Mesendoderm (in vitro differentiated cells): ENCODE data around the gene MGRN1.

Experiments used
- DNase-seq: peaks from one replicate; pipeline ENCODE4 v3.0.0; 2013
- H2AK5ac ChIP-seq: 2 replicates; pipeline ENCODE4 v1.6.1; 2013; ENCODE audit warnings: low read length, inconsistent platforms
- H2BK120ac ChIP-seq: 2 replicates; pipeline ENCODE4 v1.6.1; 2013; ENCODE audit warnings: low read depth, mild to moderate bottlenecking, low read length, moderate library complexity, mixed read lengths
- H2BK15ac ChIP-seq: replicated peaks from 2 replicates; pipeline ENCODE4 v1.6.1; 2013; ENCODE audit warnings: low read depth, mild to moderate bottlenecking, moderate library complexity
- H2BK5ac ChIP-seq: 2 replicates; pipeline ENCODE4 v1.6.1; 2013; ENCODE audit warnings: low read length, inconsistent platforms
- H3K18ac ChIP-seq: 2 replicates; pipeline ENCODE4 v1.6.1; 2013; ENCODE audit warnings: mild to moderate bottlenecking, low read length, mixed read lengths
- H3K23ac ChIP-seq: one replicate; pipeline ENCODE4 v1.6.1; 2013; ENCODE audit warnings: low read length
- H3K27ac ChIP-seq: 2 replicates; pipeline ENCODE4 v1.5.1; 2013; ENCODE audit warnings: low read depth, mild to moderate bottlenecking, inconsistent platforms, low read length, moderate library complexity
- H3K27me3 ChIP-seq: 2 replicates; pipeline ENCODE4 v1.6.1; 2013; ENCODE audit warnings: low read length, control low read depth, mild to moderate bottlenecking, inconsistent platforms; ENCODE audit not compliant: insufficient read depth, poor library complexity
- H3K36me3 ChIP-seq: 2 replicates; pipeline ENCODE4 v1.6.1; 2013; ENCODE audit warnings: low read length, inconsistent platforms; ENCODE audit not compliant: control insufficient read depth, insufficient read depth
- H3K4ac ChIP-seq: one replicate; pipeline ENCODE4 v1.6.1; 2013; ENCODE audit warnings: low read depth, mild to moderate bottlenecking, low read length, moderate library complexity
- H3K4me1 ChIP-seq: 2 replicates; pipeline ENCODE4 v1.6.1; 2013; ENCODE audit warnings: low read depth, low read length, inconsistent platforms; ENCODE audit not compliant: control insufficient read depth
- H3K4me2 ChIP-seq: 2 replicates; pipeline ENCODE4 v1.6.1; 2013; ENCODE audit warnings: low read length
- H3K4me3 ChIP-seq: 2 replicates; pipeline ENCODE4 v1.5.1; 2013; ENCODE audit warnings: mild to moderate bottlenecking, low read length
- H3K56ac ChIP-seq: one replicate; pipeline ENCODE4 v1.6.1; 2013; ENCODE audit warnings: low read length
- H3K79me1 ChIP-seq: 2 replicates; pipeline ENCODE4 v1.6.1; 2013; ENCODE audit warnings: low read length, inconsistent platforms
- H3K79me2 ChIP-seq: 2 replicates; pipeline ENCODE4 v1.6.1; 2013; ENCODE audit warnings: mild to moderate bottlenecking, low read length; ENCODE audit not compliant: control insufficient read depth, insufficient read depth
- H3K9ac ChIP-seq: 2 replicates; pipeline ENCODE4 v1.6.1; 2013; ENCODE audit warnings: low read length, inconsistent platforms
- H4K5ac ChIP-seq: one replicate; pipeline ENCODE4 v1.6.1; 2013; ENCODE audit warnings: low read length
- H4K8ac ChIP-seq: one replicate; pipeline ENCODE4 v1.6.1; 2013; ENCODE audit warnings: low read depth, mild to moderate bottlenecking, control low read depth, low read length, moderate library complexity
- WGBS: extraction: QIAGEN DNeasy Blood & Tissue Kit; methylation state at CpG from one replicate; pipeline ENCODE4 v1.1.7; 2013; ENCODE audit warnings: low lambda C conversion rate, missing lambda C conversion rate; ENCODE audit not compliant: insufficient coverage; ENCODE audit errors: extremely low coverage; 5-methylcytosine and 5-hydroxymethylcytosine counted together

MGRN1 gene

DNA sequence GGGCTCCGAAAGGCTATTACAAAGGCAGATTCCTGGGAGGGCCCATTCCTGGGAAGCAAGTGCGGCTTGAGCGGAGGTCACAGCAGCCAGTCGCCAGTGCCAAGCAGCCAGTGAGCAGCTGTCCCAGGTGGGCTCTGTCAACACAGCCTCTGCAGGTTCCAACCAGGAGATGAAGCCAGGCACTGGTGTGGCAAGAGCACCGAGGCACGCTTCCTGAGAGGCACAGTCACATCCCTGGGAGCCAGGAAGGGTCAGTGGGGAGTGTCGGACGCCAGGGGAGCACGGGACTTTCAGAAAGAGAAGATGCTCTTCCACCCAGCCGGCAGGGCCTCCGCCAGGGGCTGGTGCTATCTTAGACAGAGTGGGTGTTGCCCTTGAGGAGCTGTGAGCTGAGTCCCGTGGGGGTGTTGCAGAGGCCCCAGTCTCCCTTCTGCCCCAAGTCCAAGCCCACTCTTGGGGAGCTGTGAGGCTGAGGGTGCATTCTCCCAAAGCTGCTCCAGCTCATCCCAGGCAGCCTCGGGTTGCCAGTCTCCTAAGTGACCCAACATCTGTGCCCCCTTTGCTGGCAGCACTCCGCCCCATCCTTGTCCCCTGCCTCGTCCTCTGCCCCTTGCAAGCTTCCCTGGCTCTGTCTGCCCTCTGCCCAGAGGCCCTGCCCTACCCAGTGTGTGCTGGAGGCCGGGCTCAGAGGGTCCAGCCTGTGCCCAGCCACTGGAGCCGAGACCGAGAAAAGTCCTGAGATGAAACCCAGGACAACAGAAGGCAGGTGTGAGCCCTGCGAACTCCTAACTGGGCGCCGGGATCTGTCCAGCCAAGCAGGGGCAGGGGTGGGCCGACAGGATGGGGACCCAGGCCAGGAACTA, 16.6 kb upstream of the MGRN1 start:
- DNase-seq: no peak
- H2AK5ac ChIP-seq: no peak overlapping the region
- H2BK5ac ChIP-seq: no peak overlapping the region
- H3K79me1 ChIP-seq: peaks cover 7% of the 10 kb centered on the region
- no peak overlapping the region for H3K56ac ChIP-seq
- no peaks in the 10 kb centered on the region for H3K27me3 ChIP-seq
- no peak overlapping the region for H3K23ac ChIP-seq
- H3K9ac ChIP-seq: no peak overlapping the region
- no peak overlapping the region for H3K18ac ChIP-seq
- H3K4me2 ChIP-seq: no peak overlapping the region
- no peak overlapping the region for H3K4ac ChIP-seq
- no peak overlapping the region for H4K5ac ChIP-seq
- H3K4me1 ChIP-seq: peaks cover 5% of the 10 kb centered on the region
- H3K4me3 ChIP-seq: no peak overlapping the region
- H2BK120ac ChIP-seq: no peak overlapping the region
- H2BK15ac ChIP-seq: no peak overlapping the region
- WGBS: no CpG with 5 or more reads among the region's 22 CpGs
- H3K36me3 ChIP-seq: no peaks in the 10 kb centered on the region
- H3K79me2 ChIP-seq: peaks cover 23% of the 10 kb centered on the region
- no peak overlapping the region for H3K27ac ChIP-seq
- no peak overlapping the region for H4K8ac ChIP-seq

- H3K79me1 ChIP-seq: peaks cover 12% of the 10 kb centered on the region
- no peak overlapping the region for H3K23ac ChIP-seq
- no peak overlapping the region for H4K5ac ChIP-seq
- no peak overlapping the region for H3K4me3 ChIP-seq
- H3K36me3 ChIP-seq: no peaks in the 10 kb centered on the region
- H3K4me1 ChIP-seq: peaks cover 7% of the 10 kb centered on the region
- WGBS: no CpG with 5 or more reads among the region's 8 CpGs
- no peak overlapping the region for H2BK15ac ChIP-seq
- no peak overlapping the region for H2AK5ac ChIP-seq
- H3K4ac ChIP-seq: no peak overlapping the region
- no peak overlapping the region for H3K27ac ChIP-seq
- no peak overlapping the region for H3K56ac ChIP-seq
- peaks cover 29% of the 10 kb centered on the region for H3K79me2 ChIP-seq
- H3K4me2 ChIP-seq: no peak overlapping the region
- H2BK5ac ChIP-seq: no peak overlapping the region
- no peak overlapping the region for H3K18ac ChIP-seq
- H2BK120ac ChIP-seq: no peak overlapping the region
- no peak for DNase-seq
- H3K9ac ChIP-seq: no peak overlapping the region
- H3K27me3 ChIP-seq: no peaks in the 10 kb centered on the region
- no peak overlapping the region for H4K8ac ChIP-seq
Measured at GRCh38 chr16:4608704-4608980, 16.0 kb upstream of the MGRN1 start.

- Histone ChIP-seq H3K4me3 (no peak overlapping the region), H3K18ac (no peak overlapping the region), H2BK15ac (no peak overlapping the region)
Measured at GRCh38 chr16:4609200-4610010, 15.2 kb upstream of the MGRN1 start.

DNA sequence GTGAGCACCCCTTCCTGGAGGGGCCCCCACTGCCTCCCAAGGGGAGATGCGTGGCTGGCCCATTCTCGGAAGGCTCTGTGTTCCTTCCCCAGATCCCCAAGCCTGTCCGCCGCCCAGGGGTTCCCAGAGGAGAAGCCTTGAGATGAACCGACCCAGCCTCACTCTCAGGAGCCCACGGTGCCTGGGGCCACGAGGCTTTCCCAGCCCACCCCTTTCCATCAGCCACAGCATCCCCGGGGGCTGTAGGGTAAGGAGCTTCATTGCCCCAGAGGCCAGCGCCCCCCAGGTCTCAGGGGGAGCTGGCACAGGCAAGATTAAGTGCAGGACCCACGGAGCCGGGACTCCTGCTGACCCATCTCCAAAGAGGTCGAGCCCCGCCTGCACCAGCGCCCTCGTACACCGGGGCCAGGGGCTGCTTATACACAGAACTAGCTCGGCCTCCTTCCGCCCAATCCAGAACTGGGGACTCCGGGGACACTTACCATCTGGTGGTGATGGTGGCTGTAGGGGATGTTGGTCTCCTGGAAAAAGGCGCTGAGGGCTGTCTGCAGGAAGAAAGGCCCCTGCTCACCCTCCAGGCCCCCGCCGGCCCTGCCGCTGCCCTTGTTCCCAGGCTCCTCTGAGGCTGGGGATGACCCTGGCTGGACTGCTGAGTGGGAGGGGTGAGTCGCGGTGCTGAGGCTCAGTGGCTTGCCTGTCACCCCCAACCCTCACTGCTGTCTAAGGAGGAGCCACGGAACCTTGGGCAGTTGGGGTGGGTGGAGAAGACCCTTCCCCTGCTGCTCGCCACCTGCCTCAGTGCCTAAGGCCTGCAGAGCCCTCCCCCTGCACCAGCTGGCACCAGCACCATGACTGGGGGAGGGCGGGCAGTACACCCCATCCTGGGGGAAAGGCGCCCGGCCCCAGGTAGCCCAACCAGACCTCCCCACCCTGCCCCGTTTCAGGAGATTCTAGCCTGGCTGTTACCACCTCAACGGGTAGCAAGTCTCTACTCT, 14.3 kb upstream of the MGRN1 start:
- H3K23ac ChIP-seq: no peak overlapping the region
- no peak for DNase-seq
- no peaks in the 10 kb centered on the region for H3K36me3 ChIP-seq

More at GRCh38 chr16:4609200-4610010, 15.2 kb upstream of the MGRN1 start:
- no peak overlapping the region for H3K56ac ChIP-seq
- no peaks in the 10 kb centered on the region for H3K36me3 ChIP-seq
- peaks cover 35% of the 10 kb centered on the region for H3K79me2 ChIP-seq
- no peak for DNase-seq
- H3K23ac ChIP-seq: no peak overlapping the region
- WGBS: no CpG with 5 or more reads among the region's 45 CpGs
- peaks cover 7% of the 10 kb centered on the region for H3K4me1 ChIP-seq
- peaks cover 12% of the 10 kb centered on the region for H3K79me1 ChIP-seq
- H3K9ac ChIP-seq: no peak overlapping the region
- H2BK5ac ChIP-seq: no peak overlapping the region
- no peak overlapping the region for H3K27ac ChIP-seq
- H4K8ac ChIP-seq: no peak overlapping the region
- H4K5ac ChIP-seq: no peak overlapping the region
- H3K4ac ChIP-seq: no peak overlapping the region
- H3K27me3 ChIP-seq: no peaks in the 10 kb centered on the region
- no peak overlapping the region for H2AK5ac ChIP-seq
- no peak overlapping the region for H2BK120ac ChIP-seq
- H3K4me2 ChIP-seq: no peak overlapping the region

DNA sequence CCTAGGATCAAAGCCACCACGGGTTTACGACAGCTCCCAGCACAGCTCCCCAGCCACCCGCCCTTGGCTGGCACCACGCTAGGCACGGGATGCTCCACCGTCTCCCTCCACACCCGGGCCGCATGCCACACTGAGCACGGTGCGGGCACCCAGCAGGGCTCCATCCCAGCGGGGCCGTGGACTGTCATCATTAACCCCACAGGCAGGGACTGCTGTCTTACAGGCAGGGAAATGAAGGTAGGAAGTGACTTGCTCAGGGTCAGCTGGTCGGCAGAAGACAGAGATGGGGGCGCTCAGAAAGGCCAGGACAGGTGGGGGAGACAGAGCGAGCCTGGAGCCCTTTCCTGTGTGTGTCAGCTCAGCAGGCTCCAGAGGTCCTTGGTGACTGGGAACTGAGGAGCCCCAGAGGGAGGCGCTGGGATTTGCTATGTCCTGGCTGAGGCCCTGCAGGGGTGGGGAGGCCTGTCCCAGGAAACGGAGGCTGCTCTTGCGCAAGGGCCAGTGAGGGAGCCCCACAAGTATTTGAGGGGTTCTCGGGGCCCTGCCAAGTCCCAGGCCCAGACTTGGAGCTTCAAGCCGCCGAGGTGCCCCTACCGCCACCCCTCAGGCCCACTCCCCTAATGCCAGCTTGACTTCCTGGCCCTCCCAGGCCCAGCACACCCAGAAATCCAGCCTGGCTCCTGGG, 13.1 kb upstream of the MGRN1 start:
- H3K4ac ChIP-seq: no peak overlapping the region
- no peak overlapping the region for H2BK15ac ChIP-seq
- no peak overlapping the region for H3K4me2 ChIP-seq
- no peak overlapping the region for H3K9ac ChIP-seq
- WGBS: no CpG with 5 or more reads among the region's 22 CpGs
- no peak overlapping the region for H3K27ac ChIP-seq
- no peak overlapping the region for H4K5ac ChIP-seq
- H4K8ac ChIP-seq: no peak overlapping the region
- no peak overlapping the region for H3K23ac ChIP-seq
- H3K27me3 ChIP-seq: no peaks in the 10 kb centered on the region
- no peak overlapping the region for H2BK5ac ChIP-seq
- H3K79me1 ChIP-seq: peaks cover 12% of the 10 kb centered on the region
- peaks cover 7% of the 10 kb centered on the region for H3K4me1 ChIP-seq
- H3K56ac ChIP-seq: no peak overlapping the region
- no peak overlapping the region for H2AK5ac ChIP-seq
- H3K4me3 ChIP-seq: no peak overlapping the region
- peaks cover 35% of the 10 kb centered on the region for H3K79me2 ChIP-seq
- H3K36me3 ChIP-seq: no peaks in the 10 kb centered on the region
- DNase-seq: no peak
- H2BK120ac ChIP-seq: no peak overlapping the region
- no peak overlapping the region for H3K18ac ChIP-seq

More for the DNA sequence above, 14.3 kb upstream of the MGRN1 start:
- H3K4ac ChIP-seq: no peak overlapping the region
- no peak overlapping the region for H3K4me3 ChIP-seq
- no peak overlapping the region for H3K18ac ChIP-seq
- no CpG with 5 or more reads among the region's 32 CpGs for WGBS
- H3K79me2 ChIP-seq: peaks cover 35% of the 10 kb centered on the region
- no peak overlapping the region for H3K9ac ChIP-seq
- H2BK15ac ChIP-seq: no peak overlapping the region
- H3K27me3 ChIP-seq: no peaks in the 10 kb centered on the region
- peaks cover 12% of the 10 kb centered on the region for H3K79me1 ChIP-seq
- no peak overlapping the region for H3K4me2 ChIP-seq
- no peak overlapping the region for H2BK5ac ChIP-seq
- no peak overlapping the region for H2AK5ac ChIP-seq
- H3K4me1 ChIP-seq: peaks cover 7% of the 10 kb centered on the region
- no peak overlapping the region for H4K5ac ChIP-seq
- H3K56ac ChIP-seq: no peak overlapping the region
- no peak overlapping the region for H2BK120ac ChIP-seq
- H3K27ac ChIP-seq: no peak overlapping the region
- no peak overlapping the region for H4K8ac ChIP-seq
